Stimulated activated CD4-positive, alpha-beta T cell treated with anti-CD3 and anti-CD28 coated beads, Interleukin-15, amount 100 ng/mL, for 48 hours (primary cell): ENCODE measurements around the gene ZC3H18.

Experiments used
- DNase-seq, 2 donors: peaks; one replicate each; pipeline ENCODE4 v3.0.0-alpha.2; 2020; ENCODE audit warnings: low read depth in 2 of 2

Gene ZC3H18

DNA sequence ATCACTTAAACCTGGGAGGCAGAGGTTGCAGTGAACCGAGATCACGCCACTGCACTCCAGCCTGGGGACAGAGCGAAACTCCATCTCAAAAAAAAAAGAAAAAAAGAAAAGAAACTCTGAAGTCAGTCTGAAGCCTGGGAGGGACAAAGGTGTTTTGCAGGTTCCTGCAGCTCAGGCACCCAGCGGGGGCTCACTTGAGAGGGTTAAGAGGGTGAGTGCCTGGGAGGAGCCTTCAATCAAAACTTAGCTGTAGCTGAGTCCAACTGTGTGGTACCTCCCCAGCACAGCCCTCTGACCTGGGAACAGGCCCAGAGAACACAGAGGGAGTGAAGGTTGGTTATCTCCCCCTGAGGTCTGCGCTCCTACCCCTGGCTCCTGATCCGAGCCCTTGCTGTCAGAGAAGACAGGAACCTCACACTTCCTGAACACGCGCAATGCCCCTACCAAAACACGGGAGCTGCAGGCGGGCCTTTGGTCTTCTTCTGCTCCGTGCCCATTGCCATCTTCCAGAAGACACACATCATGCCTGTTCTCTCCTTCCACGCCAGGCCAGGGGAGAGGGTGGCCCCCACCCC is 20.4 kb upstream of the ZC3H18 start:
- no peak for DNase-seq

DNA sequence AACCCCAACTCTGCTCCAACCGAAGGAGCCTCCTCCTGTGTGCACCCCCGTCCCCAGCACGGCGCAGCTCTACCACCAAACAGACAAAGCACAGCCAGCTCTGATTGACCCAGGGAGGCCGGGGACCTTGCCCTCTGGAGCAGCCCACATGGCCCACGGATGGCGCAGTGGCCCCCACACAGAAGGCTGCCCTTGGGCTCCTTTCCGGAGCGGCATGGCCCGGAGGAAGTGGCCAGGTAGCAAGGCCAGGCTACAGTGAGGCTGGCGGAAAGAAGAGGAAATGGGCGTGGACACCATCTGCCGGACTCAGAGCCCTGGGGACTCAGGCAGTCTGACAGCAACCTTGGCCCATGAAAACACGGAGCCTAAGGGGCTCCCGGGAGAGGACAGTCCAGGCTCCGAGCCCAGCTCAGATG is 19.9 kb upstream of the ZC3H18 start:
- DNase-seq: no peak

DNA sequence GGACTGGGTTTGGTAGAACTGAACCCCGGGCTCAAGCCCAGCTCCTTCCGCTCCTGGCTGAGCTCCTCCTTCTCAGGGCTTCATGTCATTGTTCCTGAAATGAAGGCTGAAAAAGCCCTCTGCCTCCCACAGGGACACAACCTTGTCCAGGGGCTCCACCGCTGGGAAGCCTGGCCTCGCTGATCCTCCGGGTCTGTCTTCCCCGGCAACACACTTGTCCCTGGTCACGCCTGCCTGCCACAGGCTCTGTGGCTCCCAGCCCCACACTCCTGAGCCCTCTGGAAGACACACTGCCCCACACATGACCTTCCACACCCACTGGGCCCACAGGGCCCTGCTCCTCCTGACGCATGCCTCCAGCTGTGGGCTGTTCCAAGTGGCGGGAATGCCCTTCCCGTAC is 18.0 kb upstream of the ZC3H18 start:
- no peak for DNase-seq

DNA sequence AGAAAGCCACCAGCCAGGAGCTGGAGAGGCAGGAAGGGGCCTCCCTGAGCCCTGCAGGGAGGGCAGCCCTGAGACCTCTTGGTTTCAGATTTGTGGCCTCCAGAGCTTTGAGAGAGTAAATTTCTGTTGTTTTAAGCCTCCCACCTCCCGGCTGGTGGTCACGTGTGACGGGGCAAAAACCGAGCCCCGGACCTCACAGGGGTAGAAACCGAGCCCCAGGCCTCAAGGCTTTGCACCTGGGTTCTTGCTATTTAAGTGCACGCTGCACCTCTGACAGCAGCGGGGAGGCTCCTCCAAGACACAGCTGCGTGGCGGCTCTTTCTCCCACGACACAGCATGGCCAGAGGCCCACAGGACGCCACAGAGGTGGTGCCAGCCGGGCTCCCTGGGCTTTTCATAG is 17.4 kb upstream of the ZC3H18 start:
- DNase-seq: no peak

DNA sequence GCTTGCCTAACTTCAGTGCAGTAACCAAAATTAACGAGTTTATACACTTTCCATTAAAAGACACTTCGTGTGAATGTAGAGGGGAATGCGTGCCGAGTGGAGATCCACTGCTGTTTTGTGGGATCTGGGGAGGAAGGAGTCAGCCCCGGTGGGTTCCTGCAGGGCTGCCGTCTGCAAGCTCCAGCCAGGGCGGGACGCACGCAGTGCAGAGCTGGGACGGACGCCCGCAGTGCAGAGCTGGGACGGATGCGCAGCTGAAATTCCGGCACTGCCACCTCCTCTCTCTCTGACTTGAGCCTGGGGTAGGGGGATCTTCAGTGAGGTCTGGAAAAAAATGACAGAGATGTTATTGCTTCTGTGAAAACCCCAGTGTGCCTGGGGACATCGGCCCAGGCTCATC is 16.5 kb upstream of the ZC3H18 start:
- DNase-seq: no peak

DNA sequence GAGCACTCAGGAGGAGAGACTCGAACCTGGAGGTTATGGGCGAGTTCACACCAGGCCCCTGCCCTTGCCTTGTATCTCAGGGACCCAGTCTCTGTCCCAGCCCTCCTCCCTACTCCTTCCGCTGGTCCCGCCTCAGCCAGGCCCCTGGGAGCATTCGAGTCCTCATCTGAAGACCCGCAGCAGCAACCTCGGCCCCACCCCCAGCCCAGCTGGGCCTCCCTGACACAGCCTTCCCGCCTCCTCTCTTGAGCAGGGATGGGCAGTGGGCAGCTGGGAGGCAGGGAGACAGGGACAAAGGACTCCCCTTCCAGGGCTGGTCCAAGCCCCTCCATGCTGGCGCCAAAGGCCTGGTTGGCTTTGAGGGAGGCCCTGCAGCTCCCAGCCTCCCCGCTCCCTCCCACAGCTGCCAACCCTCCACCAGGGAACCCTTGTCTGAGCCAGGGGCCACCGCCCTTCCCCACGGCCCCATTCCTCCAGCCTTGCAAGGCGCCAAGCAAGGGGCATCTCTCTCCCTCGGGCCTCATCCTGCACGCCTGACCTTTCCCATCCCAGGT is 15.4 kb upstream of the ZC3H18 start:
- DNase-seq: no peak

DNA sequence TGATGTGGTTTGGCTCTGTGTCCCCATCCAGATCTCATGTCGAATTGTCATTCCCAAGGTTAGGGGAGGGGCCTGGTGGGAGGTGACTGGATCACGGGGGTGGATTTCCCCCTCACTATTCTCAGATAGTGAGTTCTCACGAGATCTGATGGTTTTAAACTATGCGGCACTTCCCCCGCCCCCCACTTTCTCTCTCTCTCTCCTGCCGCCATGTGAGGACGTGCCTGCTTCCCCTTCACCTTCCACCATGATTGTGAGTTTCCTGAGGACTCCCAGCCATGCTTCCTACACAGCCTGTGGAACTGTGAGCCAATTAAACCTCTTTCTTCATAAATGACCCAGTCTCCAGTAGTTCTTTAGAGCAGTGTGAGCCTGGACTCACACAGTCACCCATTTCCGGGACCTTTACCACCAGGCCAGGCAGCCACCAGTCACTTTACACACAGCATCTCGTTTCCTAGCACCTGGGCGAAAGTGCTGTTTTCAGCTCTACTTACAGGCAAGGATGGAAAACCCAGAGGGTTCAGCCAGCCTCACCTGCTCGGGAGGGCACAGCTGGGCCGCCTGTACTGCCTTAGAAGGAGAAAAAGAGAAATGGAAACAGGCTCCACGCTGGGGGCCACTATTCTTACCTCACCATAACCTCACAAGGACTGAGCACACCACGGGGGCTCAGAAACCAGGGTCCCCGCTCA is 13.8 kb upstream of the ZC3H18 start:
- no peak for DNase-seq

DNA sequence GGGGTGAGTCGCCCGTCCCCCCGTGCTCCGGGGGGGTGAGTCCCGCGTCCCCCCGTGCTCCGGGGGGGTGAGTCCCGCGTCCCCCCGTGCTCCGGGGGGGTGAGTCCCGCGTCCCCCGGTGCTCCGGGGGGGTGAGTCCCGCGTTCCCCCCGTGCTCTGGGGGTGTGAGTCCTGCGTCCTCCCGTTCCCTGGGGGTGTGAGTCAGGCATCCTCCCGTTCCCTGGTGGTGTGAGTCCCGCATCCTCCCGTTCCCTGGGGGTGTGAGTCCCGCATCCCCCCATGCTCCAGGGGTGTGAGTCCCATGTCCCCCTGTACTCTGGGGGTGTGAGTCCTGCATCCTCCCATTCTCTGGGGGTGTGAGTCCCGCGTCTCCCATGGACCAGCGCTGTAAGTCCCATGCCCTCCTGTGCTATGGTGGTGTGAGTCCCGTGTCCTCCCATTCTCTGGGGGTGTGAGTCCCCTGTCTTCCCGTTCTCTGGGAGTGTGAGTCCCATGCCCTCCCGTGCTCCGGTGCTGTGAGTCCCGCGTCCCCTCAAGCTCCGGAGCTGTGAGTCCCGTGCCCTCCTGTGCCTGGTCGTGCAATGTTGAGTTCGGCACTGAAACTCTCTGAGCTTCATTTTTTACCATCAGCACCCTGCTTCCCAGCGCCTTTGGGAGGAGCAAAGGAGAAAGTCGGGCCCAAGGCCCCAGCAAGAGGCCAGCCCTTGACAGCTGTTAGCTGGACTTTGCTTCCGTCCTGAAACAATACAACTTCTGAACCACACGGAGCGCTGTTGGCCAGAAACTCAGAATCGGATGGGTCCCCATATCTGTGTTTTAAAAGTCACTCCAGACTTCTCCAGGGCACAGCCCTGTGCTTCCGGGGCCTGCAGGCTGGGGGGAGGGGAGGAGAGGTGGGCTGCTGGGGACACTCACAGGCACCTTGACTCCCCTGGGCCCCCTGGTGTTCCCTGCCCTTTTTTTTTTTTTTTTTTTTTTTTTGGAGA is 11.5 kb upstream of the ZC3H18 start:
- DNase-seq: no peak

DNA sequence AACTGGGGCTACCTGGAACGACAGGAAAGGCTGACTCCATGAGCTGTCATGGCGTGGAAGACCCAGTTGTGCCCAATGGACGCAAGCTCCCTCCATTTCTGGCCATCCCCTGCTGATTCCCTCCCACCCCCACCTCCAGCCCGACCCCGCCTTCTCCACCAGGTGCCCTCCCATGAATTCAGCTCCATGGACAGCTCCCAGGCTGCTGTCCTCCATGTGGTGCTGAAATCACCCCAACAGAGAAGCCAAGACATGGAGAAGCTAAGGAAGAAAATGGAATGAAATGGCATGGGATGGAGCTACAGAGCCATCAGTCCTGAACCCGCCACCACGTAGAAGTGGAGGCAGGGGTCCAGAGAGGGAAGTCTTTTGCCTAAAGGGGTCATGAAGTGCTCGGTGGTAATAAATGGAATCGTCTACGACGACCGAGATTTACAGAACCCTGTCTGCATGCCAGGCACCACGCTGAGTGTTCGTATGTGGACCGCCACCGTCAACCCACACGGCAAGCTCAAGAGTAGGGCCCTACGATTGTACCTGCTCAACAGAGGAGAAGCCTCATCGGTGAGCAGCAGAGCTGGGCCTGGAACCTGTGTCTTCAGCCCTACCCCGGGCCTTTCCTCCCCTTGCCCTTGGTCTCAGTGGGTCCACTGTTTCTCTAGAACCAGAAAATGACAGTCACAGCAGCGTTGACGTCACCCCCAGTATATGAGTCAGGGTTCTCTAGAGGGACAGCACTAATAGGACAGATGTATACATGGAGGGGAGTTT is 9.3 kb upstream of the ZC3H18 start:
- no peak for DNase-seq

DNA sequence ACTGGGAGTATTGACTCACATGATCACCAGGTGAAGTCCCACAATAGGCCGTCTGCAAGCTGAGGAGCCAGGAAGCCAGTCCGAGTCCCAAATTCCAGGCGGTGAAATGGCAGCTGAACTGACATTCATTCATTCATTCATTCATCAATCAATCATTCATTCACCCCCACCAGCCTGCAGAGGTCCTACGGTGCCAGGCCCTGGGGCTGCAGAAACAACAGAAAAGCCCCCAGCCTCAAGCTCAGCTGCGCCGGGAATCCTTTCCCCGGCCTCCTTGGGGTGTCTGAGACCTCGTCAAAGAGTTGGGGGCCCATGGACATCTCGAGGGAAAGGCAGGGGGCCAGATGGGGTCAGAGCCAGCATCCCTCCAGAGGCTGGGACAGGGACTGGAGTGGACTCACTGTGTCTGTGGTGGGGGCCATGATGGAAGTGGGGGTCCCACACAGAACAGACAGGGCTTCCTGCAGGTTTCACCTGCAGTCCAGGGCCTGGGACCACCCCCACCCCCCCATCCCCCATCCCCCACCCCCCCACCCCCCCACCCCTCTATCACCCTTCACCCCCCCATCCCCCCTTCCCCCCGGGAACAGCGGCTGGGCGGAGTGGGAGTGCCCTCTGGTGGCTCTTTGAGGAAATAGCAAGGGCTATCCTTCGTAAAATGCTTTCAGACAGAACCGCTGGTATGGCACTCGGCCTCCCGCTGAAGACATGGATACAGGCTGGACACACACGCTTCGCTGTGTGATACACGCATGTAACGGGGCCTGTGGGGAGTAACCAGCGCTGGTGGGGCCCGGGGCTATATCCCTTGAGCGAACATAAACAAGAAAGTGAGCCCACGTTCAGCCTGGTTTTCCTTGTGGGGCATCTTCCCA is 8.5 kb upstream of the ZC3H18 start:
- DNase-seq: peak in 1 of 2 donors; percentile 39

DNA sequence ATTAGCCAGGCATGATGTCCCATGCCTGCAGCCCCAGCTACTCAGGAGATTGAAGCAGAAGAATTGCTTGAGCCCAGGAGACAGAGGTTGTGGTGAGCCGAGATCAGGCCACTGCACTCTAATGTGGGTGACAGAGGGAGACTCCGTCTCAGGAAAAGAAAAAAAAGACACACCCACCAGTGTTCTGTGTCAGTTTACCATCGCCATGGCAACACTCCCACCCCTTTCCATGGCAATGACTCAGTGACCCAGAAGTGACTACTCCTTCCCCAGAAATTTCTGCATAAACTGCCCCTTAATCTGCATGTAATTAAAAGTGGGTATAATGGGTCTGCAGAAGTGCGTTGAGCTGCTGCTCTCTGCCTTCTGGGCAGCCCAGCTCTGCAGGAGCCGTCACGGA is 4.0 kb upstream of the ZC3H18 start:
- DNase-seq: peak; percentile 71 to 82

DNA sequence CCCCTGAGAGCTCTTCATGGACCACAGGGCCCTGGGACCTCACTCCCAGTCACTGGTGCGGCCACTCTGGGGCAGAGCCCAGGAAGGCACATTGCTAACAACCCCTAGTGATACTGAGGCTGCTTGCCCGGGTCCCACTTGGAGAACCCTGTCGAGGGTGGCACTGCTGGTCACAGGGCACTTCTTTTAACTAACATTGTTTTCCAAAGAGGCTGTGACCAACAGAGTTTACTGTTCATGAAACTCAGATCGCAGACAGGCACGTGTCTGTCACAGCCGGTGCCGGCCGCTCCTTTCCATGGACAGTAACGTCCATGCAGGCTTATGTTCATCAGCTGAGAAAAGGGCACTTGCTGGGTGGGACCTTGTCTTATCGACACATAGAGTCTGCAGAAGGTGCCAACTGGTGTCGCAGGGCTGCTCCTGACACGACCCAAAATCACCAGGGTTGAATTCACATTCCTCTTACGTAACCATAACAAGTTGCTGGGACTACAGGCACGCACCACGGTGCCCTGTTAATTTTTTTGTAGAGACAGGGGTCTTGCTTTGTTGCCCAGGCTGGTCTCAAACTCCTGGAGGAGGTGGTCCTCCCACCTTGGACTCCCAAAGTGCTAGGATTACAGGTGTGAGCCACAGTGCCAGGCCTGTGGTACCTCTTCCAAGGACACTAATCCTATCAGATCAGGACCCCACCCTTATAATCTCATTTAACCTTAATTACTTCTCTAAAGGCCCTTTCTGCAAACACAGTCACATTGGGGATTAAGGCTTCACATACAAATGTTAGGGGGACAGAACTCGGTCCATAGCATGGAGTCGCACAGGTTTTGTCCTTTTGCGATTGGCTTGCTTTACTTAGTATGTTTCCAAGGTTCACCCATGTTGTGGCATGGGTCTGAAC is 1.2 kb upstream of the ZC3H18 start:
- no peak for DNase-seq

DNA sequence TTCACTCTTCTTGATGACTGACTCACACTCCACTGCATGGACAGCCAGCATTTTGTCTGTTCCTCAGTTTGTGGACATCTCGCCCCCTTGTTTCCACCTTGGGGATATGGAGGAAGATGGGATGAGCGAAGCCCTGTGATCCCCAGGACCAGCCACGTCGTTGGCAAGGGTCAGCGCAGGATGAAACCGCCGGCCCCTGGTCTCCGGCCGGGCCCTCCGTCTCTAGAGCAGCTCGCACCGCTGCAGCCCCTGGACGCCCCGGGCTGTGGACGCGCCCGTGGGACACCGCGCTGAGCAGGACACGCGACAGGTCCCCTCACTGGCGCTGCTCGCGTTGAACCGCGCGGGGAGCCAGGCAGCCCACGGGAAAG is 604 bp upstream of the ZC3H18 start:
- DNase-seq: no peak

DNA sequence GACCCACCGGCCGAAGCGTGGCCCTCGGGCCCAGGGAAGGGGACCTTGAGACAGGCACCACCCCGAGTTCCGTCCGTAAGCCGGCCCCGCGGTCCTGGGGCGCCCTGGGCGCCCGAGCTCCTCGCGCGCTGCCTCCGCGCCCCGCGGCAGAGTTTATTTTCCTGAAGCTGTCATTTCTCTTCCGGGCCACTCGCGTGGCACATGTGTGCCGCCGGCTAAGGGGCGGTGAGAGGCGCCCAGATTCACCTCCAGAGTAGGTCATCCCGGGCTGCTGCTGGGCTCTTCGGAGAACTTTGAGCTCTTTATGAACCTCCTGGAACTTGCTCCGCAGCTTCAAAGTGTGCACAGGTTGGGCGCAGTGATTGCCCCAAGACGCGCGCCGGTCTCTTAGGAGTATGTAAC is 489 bp downstream of the ZC3H18 start:
- no peak for DNase-seq

DNA sequence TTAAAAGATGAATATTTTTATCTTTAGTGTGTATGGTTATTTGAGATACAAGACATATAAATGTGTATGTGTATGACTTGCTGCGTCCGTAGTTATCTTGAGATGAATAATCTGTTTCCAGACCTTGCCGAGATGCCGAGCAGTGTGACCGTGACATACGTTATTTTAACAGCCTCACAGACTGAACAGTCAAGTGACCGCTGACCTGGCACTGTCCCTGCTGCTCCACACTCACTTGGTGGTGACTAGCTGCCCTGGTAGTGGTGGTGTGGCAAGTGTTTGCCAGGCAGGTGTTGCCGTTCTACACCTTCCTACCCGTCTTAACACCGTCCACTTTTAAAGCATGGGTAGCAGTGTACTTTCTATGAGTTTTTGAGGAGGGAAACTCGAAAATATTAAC is 5.0 kb downstream of the ZC3H18 start:
- DNase-seq: no peak

DNA sequence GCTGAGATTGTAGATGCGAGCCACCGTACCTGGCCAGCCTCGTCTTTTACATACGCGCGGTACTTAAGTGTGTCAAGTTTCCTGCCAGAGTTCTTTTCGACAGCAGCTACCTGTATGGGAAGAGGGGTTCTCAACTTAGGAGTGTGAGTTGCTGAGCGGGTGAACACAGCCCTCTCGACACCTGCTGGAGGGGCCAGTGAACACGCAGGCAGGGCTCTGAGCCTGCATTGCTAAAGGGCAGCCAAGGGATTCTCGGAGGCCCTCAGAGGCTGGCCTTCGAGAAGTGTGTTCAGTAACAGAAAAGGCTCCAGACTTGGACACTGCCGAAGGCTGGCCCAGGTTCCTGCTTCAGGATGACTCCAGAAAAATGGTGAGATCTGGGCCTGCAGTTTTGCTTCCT is 6.1 kb downstream of the ZC3H18 start:
- DNase-seq: no peak

DNA sequence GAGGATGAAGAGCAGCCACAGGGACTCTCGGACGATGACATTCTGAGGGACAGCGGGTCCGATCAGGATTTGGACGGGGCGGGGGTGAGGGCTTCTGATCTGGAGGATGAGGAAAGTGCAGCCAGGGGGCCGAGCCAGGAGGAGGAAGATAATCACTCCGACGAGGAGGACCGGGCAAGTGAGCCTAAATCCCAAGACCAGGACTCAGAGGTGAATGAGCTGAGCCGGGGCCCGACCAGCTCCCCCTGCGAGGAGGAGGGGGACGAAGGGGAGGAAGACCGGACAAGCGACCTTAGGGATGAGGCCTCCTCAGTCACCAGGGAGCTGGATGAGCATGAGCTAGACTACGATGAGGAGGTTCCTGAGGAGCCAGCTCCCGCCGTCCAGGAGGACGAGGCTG is 7.0 kb downstream of the ZC3H18 start:
- no peak for DNase-seq

DNA sequence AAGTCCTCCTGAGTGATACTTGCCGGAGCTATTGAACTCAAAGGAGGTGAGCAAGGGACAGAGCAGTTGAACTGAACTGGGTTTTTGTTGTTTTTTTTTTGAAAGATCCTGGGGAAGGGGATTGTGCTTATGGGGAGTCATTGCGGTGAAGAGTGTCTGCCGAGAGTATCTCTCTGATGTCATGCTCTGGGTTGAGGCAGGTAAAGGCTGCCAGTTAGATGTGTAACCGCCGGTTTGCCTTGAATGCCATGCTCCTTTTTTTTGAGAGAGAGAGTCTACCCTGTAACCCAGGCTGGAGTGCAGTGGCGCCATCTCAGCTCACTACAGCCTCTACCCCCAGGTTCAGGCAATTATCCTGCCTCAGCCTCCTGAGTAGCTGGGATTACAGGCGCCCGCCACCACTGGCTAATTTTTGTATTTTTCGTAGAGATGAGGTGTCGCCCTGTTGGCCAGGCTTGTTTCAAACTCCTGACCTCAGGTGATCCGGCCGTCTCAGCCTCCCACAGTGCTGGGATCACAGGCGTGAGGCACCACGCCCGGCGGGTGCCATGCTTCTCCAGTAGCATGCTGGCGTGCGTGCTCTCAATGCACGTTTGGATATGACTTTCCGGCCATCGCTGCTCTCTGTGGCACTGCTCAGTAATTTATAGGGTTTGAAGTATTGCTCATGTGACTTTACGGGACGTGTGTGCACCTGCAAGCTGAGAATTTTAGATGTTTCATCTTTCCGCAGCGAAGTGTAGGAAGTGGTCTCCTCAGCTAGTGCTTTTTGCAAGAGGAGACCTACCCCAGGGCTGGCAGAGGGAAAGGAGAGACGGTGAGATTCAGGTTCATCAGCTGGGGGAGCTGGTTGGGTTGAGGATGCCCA is 8.5 kb downstream of the ZC3H18 start:
- DNase-seq: no peak

DNA sequence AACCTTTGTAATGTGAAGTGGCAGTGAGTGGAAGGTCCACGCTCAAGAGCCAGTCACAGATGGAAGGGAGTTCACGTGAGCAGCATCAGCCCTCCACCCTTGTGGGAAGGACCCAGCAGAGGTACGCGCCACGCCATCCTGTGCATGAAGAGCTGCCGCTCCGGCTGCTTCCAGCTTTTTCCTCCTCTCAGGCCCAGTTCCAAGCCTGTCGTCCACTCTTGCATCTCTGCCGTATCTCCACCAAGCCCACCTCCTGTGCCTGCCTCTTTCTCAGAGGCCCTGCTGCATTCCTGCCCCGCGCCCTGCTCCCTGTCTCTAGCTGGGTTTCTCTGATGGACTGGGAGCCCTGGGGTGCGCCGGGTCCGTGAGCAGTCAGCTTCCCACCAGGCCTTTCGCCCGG is 10.2 kb downstream of the ZC3H18 start:
- no peak for DNase-seq
